GM19397 (cell line): ENCODE measurements around the gene LZTR1.
"Not testable (repeated sequence)": the region's sequence is repeated elsewhere in the genome, so short reads cannot be mapped to it uniquely, and the experiment has no call there.

Source experiments
- ATAC-seq: cut with Tn5 transposase; IDR thresholded peaks from one replicate; pipeline ENCODE4 v1.9.1; 2021; ENCODE audit warnings: mild to moderate bottlenecking, moderate library complexity; ENCODE audit not compliant: unreplicated experiment

LZTR1 gene

DNA sequence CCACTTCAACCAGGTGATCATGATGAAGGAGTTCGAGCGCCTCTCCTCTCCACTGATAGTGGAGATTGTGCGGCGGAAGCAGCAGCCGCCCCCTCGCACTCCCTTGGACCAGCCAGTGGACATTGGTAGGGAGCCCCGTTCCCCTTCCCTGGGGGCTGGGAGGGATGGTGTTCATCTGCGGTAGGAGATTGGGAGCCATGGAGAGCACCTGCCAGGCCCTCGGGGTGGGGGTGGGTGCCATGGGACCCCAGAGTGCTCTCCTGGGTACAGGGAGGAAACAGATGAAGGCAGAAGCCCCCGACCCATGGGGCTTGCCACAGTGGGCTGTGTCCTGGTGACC is 12.8 kb downstream of the LZTR1 start:
- no peak for ATAC-seq

DNA sequence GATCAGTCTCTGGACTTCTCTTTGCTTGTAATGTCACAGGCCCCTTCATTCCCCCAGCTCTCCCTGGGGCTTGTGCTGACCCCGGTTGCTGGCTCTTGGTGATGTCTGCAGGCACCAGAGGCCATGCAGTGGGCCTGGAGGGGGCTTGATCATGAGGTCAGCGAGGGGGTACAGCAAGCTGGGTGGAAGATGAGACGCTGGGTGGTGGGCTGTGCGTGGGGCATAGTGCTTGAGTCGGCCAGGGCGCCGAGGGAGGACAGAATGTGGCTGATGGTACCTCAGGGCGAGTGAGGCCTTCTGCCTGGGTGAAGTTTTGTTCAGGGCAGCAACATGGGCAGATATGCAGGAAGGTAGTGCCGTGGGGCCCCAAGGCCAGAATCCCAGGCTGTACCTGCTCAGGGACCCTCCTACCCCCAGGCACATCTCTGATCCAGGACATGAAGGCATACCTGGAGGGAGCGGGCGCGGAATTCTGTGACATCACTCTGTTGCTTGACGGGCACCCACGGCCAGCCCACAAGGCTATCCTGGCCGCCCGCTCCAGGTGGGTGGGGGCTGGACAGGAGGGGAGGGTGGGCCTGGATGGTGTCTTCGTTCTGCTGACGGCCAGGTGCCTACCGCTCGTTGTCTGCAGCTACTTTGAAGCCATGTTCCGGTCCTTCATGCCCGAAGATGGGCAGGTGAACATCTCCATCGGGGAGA is 13.4 kb downstream of the LZTR1 start:
- no peak for ATAC-seq

DNA sequence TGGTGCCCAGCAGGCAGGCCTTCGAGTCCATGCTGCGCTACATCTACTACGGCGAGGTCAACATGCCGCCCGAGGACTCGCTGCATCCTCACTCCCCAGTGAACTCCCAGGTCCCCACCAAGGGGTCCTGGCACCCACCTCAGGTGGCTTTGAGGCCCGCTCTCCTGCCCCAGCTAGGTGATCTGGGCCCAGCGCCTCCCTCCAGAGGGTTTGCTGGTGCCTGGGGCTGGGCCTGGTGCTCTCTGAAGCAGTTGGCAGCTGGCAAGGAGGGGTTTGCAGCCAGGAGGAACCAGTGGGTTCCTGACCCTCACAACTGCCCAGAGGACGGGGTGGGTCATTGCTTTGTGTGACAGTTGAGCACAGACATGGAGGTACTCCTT is 13.9 kb downstream of the LZTR1 start:
- no peak for ATAC-seq

DNA sequence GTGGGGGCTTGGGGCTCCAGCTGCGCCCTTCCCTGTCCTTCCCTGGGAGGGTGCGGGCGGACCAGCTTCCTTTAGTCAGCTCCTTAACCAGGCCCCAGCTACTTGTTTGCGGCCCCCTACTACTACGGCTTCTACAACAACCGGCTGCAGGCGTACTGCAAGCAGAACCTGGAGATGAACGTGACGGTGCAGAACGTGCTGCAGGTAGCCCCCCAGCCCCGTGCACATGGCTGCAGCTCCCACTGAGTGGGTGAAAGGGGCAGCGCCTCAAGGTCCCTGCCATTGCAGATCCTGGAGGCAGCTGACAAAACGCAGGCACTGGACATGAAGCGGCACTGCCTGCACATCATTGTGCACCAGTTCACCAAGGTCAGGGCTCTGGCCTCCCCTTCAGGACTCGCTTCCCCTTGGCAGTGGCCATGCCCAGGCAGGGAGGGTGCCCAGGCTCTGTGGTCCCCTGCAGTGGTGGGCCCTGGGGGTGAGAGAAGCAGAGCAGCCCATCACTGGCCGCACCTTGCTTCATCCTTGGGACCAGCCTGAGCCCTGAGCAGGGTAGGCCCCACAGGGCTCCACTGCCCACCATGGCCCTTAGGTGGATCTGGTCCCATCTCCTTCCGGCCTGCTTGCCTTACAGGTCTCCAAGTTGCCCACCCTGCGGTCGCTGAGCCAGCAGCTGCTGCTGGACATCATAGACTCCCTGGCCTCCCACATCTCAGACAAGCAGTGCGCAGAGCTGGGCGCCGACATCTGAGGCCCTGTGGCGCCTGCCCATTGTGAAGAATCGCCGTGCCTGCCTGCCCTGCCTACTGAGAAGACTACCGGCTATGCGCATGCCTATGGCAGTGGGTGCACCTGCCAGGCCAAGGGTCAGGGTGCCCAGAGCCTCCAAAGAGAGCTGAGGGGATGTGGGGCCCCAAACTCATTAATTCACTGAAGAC is 14.8 kb downstream of the LZTR1 start:
- no peak for ATAC-seq

DNA sequence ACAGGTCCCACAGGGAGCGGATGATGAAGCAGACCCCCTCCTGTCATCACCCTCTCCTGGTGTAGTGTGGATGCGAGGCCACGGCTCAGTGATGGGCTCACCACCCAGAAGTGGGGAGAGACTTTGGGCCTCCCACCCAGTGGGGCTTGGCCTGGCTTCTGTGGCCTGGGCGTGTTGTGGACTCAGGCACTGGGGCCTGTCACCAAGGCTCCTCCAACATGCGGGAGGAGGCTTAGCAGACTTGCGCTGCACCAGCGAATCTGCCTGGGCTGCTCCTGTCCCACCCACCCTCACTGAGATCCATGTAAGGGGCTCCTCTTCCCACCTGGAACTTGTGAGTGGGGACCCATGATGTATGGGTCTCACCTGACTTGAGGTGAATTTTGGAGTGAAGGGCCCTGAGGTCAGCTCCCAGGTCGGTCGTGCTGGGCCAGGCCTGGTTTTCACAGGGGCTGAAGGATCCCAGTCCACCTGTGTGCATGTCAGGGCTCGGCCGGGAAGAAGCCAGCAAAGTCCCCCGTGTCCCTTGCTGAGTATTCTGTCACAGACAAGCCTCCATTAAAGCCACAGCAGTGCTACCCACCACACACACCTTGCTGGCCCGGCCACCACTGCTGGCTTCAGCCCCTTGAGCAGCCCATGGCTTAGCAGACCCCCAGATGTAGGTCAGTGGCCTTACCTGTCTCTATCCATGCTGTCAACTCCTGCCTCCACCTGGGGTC is 15.6 kb downstream of the LZTR1 start:
- no peak for ATAC-seq

DNA sequence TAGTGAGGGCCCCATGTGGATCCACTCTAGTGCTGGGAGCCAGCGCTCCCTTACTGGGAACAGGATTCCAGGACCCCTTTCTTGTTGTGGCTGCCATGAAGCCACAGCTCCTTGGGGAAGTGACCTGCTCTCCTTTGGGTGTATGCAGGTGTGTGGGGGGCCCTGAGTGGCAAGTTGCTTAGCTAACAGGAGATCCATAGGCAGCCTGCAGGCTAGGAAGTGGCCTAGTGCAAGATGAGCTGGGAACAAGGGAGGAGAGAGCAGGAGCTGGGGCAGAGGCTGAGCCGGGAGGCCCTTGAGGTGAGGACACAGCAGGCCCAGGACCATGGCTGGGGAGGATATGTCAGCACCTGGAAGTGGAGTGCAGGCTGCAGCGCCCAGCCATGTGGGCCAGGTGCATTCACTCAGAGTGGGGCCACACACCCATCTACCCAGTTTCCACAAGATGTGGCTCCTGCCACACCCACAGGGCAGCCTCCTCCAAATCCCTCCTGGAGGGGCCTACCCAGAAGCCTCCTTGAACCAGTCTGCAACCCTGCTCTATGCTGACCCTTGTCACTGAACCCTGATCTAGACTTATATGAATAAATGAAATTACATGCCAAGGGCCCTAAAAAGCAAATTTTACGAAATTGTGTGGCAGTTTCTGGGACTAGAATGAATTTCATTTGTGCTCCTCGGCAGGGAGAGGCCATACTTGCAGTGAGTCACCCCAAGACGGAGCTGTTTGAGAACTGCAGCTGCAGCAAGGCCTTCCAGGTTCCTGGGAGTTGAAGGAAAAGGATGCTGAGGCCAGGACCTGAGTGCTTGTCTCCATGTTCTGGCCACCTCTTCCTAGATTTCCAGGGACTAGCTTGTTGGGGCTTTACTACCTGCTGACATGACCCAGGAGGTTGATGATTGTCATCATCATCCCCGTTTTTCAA is 16.6 kb downstream of the LZTR1 start:
- no peak for ATAC-seq

DNA sequence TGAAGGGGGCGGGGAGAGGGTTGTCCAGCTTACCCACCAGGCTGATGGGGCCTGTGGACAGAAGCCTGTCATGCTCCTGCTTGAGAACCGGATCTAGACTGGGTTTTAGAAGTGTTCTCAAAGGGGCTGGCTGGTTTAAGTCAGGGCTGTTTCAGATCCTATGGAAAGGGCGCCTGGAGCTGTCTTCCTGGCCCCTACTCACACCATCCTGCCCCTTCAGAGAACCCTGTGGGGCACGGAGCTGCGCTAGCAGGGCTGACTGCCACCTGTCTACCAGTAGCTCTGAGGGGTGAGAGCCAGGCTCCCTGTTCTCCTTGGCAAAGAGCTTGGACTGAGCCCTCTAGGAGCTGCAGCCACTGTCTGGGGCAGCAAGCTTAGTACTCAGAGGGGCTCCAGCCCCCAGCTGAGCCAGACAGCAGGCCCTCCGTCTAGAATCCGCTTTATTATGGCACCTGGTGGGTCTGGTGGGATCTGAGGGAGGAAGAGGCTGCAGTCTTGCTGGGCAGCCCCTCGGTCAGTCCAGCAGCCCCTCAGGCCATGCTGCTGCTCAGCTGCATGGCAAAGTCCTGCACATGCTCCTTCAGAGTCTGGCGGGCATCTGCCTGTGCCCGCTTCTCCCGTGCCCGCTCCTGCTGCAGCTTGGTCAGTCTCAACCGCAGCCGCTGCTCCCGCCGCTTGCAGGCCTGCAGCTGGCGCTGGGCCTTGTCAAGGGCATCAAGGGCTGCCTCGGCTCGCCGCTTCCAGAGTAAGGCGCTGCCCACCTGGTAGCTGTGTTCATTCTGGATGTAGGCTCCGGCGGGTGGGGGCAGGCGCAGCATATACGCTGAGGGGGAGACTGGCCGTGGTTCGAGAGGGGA is 17.5 kb downstream of the LZTR1 start:
- no peak for ATAC-seq

DNA sequence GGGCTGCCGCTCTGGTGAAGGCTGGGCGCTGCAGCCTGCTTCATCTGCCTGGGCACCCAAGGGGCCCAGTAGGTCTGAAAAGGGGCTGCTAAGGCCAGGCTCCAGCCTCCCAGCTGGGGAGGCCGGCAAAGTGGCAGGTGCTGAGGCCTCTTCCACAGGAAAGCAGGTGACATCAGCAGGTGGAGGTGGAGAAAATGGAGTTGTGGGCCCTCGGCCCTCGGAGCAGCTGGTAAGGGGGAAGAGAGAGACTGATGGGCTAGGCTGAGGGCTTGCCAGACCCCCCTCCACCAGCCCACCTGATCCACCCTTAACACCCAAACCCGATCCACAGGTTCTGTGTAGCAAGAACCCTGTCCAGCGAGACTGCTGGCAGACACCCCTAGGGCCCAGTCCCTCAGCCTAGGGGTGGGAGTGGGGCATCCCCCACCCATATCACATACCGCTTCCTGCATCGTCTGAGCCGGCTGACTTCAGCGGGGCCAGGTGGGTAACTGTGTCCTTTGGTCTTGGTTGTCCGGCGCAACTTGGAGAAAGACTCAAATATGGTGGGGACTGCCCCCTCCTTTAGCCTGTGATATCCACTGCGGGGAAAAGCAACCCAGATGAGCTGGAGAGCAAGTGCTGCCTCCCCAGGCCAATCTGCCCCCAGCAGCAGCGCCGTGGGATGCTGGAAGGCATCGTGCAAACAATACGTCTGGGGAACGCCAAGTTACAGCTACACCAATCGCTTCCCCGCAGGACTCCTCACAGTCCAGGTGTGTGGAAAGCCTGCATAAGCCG is 18.3 kb downstream of the LZTR1 start:
- ATAC-seq: no peak

DNA sequence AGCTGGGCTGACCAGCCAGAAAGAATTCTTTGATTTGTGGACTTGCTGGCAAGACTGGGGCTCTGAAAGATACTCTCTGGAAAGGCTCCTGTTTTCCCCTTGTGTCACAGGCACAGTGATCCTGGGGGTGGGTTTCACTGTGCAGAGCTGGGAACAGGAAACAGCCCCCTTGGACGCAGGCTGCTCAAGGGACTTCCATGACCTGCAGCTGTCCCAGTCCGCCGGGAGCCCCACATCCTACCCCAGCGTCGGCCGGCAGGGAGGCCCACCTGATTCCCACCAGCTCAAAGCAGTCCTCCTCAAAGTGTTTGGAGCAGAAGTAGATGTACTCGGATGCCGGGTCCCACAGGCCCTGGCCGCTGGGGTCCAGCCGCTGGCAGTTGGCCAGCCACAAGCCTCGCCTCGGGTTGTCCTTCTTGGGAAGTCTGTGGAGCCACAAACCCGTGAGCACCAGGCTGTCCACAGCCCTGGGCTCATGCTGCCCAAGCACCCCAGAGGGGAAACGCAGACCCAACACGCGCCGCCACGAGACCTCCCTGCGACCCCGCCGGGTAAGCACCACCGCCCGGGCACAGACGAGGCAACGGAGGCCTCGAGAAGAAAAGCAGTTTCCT is 19.0 kb downstream of the LZTR1 start:
- ATAC-seq: no peak

DNA sequence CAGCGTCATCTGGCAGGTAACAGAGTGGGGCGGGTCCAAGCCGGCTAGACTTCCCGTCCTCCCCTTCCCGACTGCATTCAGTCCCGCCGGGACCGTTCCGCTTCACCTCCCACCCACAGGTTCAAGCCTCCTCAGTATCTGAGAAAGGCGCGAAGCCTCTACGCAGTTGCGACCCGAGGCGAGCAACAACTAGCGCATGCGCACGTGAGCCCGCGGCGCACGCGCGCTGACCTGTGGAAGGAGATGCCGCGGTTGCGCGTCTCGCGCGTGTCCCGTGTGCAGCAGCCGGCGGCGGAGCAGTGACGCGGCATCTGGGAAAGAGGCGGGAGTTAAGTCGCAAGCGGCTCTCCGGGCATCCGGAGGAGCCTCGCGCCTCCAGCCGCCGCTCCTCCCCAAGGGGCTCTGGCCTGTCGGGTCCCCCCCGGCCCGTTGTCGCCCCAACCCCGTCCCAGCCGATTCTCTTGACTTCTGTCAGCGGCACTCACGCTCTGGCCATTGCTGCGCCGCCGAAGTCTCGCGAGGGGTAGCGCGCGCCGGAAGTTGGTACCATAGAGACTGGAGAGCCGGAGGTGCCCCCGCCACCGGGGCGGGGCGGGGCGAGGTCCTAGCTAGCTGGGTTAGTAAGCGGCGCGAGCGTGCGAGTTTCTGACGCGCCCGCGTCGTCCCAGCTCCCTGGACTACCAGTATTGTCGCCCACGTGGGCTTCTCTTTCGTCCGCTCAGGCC is 19.7 kb downstream of the LZTR1 start, which contains the start of gene THAP7:
TSS of gene THAP7 (minus strand) at position 518 of the 725 bp plus-strand sequence. CDS start at position 311, 207 bp downstream.
- ATAC-seq: peak; percentile 90

DNA sequence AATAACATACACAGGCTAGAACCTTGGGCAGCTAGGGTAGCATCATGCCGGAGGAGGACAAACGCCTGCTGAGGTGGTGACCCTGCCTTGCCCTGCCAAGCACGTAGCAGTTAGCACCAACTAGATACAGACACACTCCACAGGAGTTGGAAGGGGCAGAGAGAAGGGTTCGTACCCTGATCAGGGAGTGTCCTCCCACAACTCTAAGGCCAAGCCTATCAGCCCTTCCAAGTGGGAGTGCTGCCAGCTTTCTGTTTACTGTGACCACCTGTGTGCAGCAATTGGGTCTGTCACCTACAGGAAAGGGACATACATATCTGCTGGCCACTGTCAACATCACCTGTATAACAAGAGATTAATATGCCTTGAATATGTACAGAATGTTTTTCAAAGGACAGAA is 21.7 kb downstream of the LZTR1 start:
- ATAC-seq: no peak

DNA sequence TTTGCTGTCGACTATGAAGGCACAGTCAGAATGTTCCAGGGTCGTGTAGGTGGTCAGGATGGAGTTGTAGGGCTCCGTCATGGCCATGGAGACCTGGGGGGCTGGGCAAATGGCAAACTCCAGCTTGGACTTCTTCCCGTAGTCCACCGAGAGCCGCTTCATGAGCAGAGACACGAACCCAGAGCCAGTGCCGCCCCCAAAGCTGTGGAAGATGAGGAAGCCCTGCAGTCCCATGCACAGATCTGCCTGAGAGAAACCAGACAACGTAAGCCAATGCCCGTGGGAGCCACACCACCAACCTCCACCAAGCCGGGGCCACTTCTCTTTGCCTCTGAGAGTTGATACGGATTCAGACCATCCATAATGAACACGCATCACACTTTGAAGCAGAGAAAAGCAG is 27.1 kb downstream of the LZTR1 start:
- ATAC-seq: not testable (repeated sequence)

DNA sequence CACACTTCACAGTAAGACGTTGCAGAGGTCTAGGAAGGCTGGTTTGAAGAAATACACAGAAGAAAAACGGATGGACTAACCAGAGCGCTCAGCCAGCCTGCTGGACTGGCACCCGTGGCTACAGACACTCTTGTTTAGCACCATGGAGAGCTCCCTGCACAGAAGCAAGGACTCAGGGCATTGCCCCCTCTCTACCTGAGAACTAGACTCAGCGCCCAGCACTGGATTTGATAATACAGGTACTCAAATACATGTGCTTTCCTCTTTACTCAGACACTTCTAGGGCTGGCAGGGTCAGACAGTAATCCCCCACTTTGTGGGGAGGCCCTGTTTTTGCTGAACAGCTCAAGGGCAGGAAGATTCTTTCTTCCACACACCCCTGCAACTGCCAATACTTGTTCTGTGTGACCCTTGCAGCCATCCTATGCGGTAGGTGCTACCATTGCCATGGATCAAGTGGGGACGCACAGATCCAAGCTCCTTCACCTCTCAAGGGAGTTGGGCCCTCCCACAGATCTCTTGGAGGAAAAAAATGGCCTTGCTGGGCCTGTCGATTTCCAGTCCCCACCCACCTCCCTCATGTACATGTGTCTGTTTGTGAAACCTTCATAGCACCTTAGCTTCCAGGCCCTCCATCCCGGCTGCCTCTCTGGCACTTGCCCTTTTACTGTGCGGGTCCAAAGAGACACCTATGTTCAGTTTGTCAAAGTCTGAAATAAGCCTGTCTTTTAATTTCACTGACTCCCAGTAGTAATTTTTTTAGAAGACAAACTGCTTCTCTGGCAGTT is 27.7 kb downstream of the LZTR1 start:
- no peak for ATAC-seq

DNA sequence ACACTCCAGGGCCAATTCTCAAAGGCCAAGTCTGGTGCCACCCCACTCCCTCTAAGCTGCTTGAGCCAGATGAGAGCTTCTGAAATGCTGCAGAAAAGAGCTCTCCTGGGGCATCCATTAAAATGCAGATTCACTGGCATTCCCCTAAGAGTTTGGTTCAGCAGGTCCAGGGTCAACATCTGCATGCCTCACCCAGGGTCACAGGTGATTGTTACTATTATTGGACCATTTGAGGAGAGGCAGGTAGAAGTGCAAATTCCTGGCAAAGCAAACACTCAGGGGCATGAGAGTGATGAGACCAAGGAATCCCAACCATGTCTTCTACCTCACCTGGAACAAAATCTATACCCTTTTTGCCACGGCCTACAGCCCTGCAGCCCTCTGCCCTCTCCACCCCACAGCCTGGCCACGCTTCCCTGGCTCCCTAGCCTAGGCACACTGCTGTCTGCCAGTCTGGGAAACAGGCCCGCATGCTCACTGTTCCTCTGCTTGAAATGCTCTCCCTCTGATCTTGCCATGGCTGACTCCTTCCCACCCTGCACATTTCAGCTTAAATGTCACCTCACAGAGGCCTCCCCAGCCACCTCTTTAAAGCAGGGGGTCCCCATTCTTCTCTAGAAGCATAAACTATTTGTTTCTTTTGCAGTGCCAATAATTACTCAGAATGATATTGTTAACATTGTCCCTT is 28.5 kb downstream of the LZTR1 start:
- no peak for ATAC-seq

DNA sequence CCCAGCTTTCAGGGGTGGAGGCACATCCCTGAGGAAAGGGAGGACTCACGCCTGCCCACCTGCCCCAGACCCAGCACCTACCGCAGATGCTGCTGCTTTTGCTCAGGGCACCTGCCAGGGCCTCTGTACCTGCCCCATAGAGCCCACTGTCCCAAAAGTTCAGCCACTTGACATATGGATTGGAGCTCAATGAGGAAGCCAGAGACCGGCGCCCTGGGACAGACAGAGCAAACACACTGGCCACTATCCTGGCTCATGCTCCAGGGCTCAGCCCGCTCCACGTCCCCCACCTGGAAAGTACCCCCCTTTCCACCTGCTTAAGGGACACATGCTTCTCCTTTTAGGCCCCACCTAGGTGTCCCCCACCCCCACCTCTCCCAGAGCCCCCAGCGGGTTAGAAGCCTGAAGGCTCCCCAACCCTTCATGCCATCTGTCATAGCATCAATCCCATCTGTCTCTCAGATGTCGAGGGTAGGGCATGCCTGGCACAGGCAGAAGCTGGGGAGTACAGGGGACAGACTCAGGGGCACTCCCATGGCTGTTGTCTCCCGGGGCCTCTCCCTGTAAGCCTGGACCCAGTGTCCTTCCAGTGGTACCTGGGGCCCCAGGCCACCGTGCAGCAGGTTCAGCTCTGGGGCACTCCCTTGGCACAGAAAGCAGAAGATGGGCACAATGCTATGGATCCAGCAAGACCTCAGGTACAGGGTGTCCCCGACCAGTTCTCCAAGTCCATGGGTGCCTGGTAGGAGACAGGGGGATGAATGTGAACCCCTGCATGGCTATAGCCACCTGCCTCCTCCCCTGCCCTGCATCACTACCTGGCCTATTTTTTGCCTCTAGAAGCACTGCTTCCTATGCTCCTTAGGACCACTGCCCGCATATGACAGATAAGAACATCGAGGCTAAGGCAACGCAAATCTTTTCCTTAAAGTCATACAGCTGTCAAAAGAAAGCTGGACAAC is 30.6 kb downstream of the LZTR1 start:
- ATAC-seq: no peak
